ENCODE data around the gene GLI3.

Gene GLI3

DNA sequence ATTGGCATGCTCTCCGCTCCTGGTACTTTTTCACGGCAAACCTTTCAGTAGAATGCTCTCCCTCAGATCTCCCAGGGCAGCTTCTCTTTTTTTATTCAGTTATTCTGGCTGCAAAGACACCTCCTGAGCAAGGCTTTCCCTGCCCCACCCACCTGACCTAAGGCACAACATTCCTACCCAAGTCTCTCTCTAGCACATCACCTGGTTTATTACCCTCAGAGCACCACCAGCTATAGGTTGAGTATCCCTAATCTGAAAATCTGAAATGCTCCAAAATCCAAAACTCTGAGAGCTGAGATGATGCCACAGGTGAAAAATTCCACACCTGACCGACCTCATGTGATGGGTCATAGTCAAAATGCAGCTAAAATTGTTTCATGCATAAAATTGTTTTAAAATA, 99.6 kb downstream of the GLI3 start:
- DNase-seq = no peak

DNA sequence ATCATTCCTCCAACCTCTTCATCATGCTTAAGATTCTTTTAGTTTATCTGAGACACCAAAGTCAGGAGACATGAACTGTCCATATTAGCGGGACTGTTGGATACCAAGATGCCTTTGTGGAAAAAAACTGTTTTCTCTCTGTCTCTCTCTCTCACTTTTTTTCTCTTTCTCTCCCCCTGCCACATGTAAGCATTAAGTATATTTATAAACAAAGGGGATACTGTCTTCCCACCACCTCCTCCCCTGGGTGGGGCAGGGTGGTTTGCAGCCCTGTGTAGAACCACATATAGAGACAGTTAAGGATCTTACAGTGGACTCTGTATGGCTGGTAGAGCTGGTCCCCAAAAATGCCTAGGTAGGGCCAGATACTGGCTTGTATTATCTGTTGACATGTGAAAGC, 101.3 kb downstream of the GLI3 start:
- DNase-seq = no peak

DNA sequence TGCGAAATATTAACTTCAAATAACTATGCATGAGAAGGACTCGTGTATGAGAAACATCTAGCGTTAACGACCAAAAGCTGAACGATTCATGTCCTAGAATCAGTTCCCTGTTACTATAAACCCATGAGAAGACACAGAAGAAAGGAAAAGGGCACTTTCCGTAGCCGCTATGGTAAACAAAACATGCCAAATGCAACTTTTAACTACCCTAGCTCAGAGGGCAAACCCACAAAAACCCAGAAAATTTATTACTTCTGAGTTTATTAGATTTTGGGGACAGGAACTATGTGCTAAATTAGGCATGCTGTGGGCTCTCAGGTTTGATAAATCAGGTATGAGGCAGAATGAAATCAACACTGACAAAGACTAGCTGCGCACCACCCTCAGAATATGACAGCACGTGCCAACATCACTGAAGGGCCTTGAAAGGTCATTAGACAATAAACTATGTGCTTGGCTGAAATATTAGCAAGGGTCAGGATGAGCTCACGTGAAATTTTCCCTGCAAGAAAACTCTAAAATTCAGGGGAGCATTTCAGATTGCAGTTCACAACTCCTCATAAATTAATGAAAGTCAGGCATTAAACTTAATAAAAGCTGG, 102.6 kb downstream of the GLI3 start:
- DNase-seq = no peak

DNA sequence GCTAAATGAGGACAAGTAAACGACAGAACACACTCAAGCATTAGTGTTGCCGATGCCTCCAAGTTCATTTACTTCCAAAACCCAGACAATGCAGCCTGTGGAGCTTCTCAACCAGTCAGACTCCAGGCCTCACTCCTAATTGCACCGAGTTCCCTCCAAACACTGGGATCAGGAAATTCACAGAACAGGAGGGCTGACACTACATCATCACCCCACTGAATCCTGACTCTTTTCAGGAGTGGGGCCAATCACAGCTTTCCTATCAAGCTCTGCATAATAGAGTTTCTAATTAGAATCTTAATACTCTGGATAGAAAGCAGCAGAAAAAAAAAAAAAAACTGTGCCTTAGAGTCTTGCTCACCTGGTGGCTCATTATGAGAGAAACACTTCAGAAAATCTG, 103.7 kb downstream of the GLI3 start:
- DNase-seq = no peak

DNA sequence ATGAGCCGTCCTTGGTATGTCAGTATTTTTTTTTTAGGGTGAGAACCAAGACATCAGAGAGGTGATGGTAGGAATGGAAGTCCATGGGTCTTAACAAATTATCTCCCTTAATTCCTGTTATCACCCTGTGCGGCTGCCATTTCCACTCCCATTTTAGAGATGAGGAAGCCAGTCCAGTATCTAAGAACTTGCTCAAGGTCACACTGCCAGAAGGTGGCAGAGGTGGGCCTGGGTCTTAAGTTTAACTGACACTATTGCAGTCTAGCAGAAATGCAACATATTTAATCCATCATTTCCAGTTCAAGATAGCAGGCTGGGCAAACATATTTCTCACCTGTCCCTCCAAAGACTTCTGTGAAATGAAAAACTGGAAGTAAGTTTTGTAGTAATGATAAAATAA, 108.3 kb downstream of the GLI3 start:
- no peak for DNase-seq

GRCh38 chr7:42127232-42127622, 109.8 kb downstream of the GLI3 start:
- DNase-seq = no peak

GRCh38 chr7:42126475-42127231, 110.4 kb downstream of the GLI3 start:
- DNase-seq = no peak

- DNase-seq = no peak
These were observed 111.7 kb downstream of the GLI3 start for GRCh38 chr7:42125321-42125720.

GRCh38 chr7:42123716-42124115, 113.3 kb downstream of the GLI3 start:
- DNase-seq = no peak

DNA sequence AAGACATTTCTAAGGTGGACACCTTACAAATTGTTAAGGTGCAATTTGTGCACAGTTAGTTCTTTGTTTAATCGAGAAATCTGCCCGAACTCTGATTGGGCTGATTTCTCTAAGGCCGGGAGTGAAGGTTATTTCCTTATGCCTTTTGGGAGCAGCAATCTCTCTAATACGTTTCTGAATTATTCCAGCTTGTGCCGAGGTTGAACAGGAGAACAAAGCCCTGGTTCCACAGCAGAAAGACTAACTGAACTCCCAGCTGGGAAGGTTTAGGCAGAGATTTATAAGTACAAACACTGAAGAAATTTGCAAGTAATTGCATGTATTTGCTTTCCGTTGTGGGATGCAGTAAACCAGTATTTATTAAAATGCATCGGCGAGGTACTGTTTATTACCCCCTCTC, 116.8 kb downstream of the GLI3 start:
- DNase-seq = no peak

- no peak for DNase-seq
These were observed 119.8 kb downstream of the GLI3 start for GRCh38 chr7:42117201-42117600.

DNA sequence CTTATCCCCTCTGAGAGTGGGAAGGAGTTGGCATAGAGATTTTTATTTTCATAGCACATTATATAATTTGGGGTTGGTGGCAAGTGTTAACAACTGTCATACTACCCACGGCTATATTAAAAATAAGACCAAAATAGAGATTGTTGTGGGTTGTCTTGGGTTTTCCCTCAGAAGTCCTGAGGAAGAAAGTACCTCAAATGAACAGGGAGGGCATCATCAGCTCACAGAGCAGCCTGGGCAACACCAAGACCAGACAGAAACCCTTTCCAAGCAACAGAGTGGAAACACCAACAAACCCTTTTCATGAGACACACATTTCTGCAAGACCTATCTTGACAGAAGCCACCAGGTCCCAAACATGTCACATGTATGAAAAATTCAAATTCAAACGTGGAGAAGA, 121.2 kb downstream of the GLI3 start:
- no peak for DNase-seq

- DNase-seq = no peak
These were observed 126.7 kb downstream of the GLI3 start for GRCh38 chr7:42110333-42110732.

- DNase-seq = no peak
These were observed 128.0 kb downstream of the GLI3 start for GRCh38 chr7:42108803-42109528.

GRCh38 chr7:42107484-42108240, 129.3 kb downstream of the GLI3 start:
- DNase-seq = no peak

DNA sequence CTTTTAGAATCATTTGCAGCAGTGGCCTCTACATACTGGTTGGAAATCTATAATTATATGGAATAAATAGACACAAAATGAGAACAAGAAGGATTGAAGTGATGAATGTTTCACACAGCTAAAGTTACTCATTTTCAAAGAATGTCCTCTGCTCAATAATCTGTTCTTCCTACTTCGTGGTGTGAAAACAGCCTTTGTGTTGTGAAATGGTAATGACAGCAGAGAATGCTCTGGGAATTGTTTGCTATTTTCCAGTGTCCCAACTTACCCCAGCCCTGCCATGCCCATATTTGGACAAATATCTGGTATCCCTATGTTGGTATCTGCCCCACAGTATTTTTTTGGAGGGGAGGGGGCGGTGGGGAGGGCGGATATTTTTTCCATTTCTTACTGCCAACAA, 130.4 kb downstream of the GLI3 start:
- no peak for DNase-seq

- DNase-seq = no peak
These were observed 131.3 kb downstream of the GLI3 start for GRCh38 chr7:42105554-42106358.

DNA sequence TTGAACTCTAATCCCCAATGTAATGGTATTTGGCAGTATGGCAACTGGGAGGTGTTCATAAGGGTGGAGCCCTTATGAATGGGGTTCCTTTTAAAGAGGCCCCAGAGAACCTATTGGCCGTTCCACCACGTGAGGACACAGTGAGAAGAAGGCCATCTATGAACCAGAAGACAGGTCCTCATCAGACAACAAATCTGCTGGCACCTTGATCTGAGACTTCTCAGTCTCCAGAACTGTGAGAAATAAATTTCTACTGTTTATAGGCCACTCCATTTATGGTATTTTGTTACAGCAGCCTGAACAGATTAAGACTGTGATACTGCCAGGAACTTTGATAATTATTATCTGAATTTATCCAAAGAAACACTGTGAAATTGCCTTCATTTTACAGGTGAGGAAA, 132.3 kb downstream of the GLI3 start:
- no peak for DNase-seq

GRCh38 chr7:42104231-42104630, 132.8 kb downstream of the GLI3 start:
- no peak for DNase-seq

GRCh38 chr7:42103456-42103855, 133.6 kb downstream of the GLI3 start:
- no peak for DNase-seq

- DNase-seq = no peak
These were observed 134.0 kb downstream of the GLI3 start for GRCh38 chr7:42103020-42103419.

GRCh38 chr7:42102301-42102700, 134.7 kb downstream of the GLI3 start:
- DNase-seq = no peak

- no peak for DNase-seq
These were observed 136.9 kb downstream of the GLI3 start for GRCh38 chr7:42100156-42100508.
